Measurements from ENCODE around the gene PHF2. TPM values are rescaled to one million over a fixed set of nuclear protein-coding genes. Genes with fewer than 3 reads are reported as not detected.

Gene PHF2
- total RNA-seq, 4 donors from 2014 or later, result 22.6 to 40.2 (median 28.4) TPM

DNA sequence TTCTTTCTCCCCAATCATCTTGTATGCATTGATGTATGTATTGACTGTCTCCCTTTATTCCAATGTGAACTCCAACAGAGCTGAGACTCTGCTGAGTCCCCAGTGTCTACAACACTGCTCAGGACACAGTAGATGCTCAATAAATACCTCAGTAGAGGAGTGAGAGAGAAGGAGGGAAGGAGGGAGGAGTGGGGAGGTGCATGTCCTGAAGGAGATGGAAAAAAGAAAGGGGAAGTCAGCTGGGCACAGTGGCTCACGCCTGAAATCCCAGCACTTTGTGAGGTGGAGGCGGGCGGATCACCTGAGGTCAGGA, 2.9 kb upstream of the PHF2 start:
- peaks cover 24% of the 10 kb centered on the region for H3K4me1 ChIP-seq
- H3K9me3 ChIP-seq, result no peaks in the 10 kb centered on the region
- H3K27me3 ChIP-seq, result no peaks in the 10 kb centered on the region
- WGBS, result 98% methylated on average over 3 of the region's 3 CpGs
- DNase-seq (ENCODE audit: low spot score in 2 of 2), result peak in 1 of 2 donors; percentile 31
- H3K36me3 ChIP-seq, result no peaks in the 10 kb centered on the region
- no peak overlapping the region for H3K27ac ChIP-seq
- TF ChIP-seq, protein P1, sequence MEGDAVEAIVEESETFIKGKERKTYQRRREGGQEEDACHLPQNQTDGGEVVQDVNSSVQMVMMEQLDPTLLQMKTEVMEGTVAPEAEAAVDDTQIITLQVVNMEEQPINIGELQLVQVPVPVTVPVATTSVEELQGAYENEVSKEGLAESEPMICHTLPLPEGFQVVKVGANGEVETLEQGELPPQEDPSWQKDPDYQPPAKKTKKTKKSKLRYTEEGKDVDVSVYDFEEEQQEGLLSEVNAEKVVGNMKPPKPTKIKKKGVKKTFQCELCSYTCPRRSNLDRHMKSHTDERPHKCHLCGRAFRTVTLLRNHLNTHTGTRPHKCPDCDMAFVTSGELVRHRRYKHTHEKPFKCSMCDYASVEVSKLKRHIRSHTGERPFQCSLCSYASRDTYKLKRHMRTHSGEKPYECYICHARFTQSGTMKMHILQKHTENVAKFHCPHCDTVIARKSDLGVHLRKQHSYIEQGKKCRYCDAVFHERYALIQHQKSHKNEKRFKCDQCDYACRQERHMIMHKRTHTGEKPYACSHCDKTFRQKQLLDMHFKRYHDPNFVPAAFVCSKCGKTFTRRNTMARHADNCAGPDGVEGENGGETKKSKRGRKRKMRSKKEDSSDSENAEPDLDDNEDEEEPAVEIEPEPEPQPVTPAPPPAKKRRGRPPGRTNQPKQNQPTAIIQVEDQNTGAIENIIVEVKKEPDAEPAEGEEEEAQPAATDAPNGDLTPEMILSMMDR (IDR thresholded peaks at IDR 0.05), result no peak
- no peak for TF ChIP-seq EP300 (IDR thresholded peaks at IDR 0.05)
- no peak for TF ChIP-seq POLR2AphosphoS5 (IDR thresholded peaks at IDR 0.05)
- TF ChIP-seq POLR2A (IDR thresholded peaks at IDR 0.05), result no peak
- H3K4me3 ChIP-seq, result no peak overlapping the region

DNA sequence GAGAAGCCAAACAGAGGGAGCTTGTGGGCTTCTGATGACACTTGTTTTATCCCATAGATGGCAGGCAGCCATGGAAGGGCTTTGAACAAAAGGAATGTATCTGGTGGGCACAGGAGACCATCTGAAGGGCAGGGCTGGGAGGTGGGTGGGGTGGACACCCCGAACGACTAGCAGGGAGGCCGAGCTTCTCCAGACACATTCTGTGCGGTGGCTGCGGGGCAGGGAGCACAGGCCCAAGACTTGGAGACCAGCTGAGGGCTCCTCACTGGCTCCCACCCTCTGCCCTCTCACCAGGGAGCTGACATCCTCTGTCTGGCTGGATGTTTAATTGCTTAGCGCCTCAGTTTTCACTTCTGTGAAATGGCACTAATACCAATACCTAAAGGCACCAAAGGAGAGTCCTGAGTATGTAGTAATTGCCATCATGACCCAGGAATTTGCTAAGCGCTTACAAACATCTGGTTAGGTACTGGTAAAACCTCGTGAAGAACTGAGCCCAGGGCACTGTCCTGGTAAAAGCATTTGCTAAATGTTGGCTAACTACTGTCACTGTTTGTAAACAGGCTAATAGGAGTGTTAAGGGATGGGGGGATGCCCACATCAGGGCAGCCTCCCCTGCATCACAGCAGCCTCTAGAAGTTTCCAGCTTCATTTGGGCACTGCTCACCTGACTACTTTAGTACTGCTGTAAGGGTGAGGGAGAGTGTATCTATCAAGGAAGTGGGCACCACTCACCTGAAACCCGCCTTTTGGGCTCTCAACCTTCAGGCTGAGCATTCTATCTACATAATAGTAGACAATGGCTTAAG, 2.1 kb upstream of the PHF2 start:
- H3K27ac ChIP-seq, result no peak overlapping the region
- WGBS, result 81% methylated on average over 8 of the region's 9 CpGs
- H3K27me3 ChIP-seq, result no peaks in the 10 kb centered on the region
- peaks cover 31% of the 10 kb centered on the region for H3K4me1 ChIP-seq
- DNase-seq (ENCODE audit: low spot score in 2 of 2), result peak in 1 of 2 donors; percentile 51
- peak overlapping the region; percentile 73 for H3K4me3 ChIP-seq
- no peaks in the 10 kb centered on the region for H3K36me3 ChIP-seq
- TF ChIP-seq POLR2A (IDR thresholded peaks at IDR 0.05), result no peak
- no peak for TF ChIP-seq EP300 (IDR thresholded peaks at IDR 0.05)
- TF ChIP-seq, protein P1 (IDR thresholded peaks at IDR 0.05), result no peak
- no peak for TF ChIP-seq POLR2AphosphoS5 (IDR thresholded peaks at IDR 0.05)
- H3K9me3 ChIP-seq, result no peaks in the 10 kb centered on the region

DNA sequence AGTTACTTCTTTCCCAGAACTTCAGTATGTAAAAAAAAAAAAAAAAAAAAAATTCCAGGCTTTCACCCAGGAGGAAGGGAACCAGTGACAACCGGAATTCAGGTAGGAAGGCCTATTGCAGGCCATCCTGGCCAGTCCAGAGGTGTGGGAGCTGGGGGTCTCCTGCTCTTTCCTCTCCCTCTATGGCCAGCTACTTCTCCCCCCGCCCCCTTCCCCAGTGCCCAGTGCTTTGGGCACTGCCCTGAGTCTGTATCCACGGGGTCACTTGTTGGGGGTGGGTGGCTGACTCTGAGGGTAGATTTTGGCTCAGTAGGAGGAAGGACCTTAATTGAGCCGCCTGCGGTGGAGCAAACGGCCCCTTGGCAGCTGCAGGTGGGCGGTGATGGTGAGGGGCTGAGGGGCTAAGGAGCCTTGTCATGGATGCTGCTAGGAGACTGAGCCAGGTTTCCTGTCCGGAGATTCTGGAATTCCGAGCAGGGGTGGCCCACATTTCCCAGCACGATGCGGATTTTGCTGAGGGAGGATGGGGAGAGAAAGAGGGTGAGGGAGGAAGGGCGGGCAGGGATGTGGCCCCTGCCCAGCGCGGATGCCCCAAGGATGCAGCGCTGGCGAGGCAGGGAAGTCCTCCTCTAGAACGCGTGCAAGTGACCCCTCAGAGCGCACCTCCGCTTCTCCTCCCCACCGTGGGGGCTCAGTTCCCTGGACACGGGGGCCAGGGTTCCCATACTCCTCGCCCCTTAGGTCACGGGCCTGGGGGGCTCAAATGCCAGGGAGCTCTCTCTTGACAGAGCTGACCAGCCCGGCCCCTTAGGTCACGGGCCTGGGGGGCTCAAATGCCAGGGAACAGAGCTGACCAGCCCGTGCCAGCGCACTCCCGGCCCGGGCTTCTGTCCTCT, 1.2 kb upstream of the PHF2 start:
- H3K36me3 ChIP-seq, result no peaks in the 10 kb centered on the region
- no peaks in the 10 kb centered on the region for H3K27me3 ChIP-seq
- H3K4me3 ChIP-seq, result peak overlapping the region; percentile 73
- DNase-seq (ENCODE audit: low spot score in 2 of 2), result peak; percentile 77 to 78
- TF ChIP-seq, protein P1 (IDR thresholded peaks at IDR 0.05), result no peak
- no peak for TF ChIP-seq EP300 (IDR thresholded peaks at IDR 0.05)
- no peak for TF ChIP-seq POLR2AphosphoS5 (IDR thresholded peaks at IDR 0.05)
- TF ChIP-seq POLR2A (IDR thresholded peaks at IDR 0.05), result no peak
- WGBS, result 40% methylated on average over 13 of the region's 30 CpGs
- H3K9me3 ChIP-seq, result no peaks in the 10 kb centered on the region
- peak overlapping the region; percentile 95 for H3K27ac ChIP-seq
- H3K4me1 ChIP-seq, result peaks cover 36% of the 10 kb centered on the region

DNA sequence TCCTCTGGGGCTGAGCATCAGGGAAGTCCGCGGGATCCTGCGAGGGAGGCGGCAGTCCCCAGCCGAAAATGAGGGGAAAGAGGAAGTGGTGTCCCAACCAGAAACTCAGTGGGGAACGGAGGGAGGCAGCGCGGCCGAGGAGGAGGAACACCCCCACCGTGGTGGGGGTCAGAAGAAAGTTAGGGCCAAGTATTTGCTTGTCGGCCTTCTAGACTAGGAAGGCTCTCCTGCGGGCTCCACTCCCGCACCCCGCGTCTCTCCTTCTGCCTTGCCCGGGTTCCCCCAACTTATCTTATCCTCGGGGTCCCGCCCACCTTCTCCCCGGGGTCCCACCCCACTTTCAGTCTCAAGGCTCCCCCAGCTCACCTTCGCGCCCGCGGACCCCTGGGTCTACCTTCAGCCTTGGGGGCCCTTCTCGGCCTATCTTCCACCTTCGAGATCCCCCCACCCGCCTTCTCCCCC, 557 bp upstream of the PHF2 start:
- Histone ChIP-seq H3K36me3 (no peaks in the 10 kb centered on the region), H3K4me3 (peak overlapping the region; percentile 73), H3K27ac (peak overlapping the region; percentile 95), H3K27me3 (no peaks in the 10 kb centered on the region), H3K4me1 (peaks cover 40% of the 10 kb centered on the region), H3K9me3 (no peaks in the 10 kb centered on the region)
- 0% methylated on average over 26 of the region's 26 CpGs for WGBS
- peak in 1 of 2 donors; percentile 87 for DNase-seq (ENCODE audit: low spot score in 2 of 2)
- TF ChIP-seq, protein P1 (IDR thresholded peaks at IDR 0.05), result no peak
- peak in 1 of 3 donors; percentile 21 for TF ChIP-seq POLR2AphosphoS5 (IDR thresholded peaks at IDR 0.05)
- TF ChIP-seq POLR2A (IDR thresholded peaks at IDR 0.05), result peak in 1 of 2 donors; percentile 53
- no peak for TF ChIP-seq EP300 (IDR thresholded peaks at IDR 0.05)

Measured in suprapubic skin (tissue), 4 donors.